IMR-90 (cell line): ENCODE measurements around the gene MTAP. TPM values are rescaled to one million over a fixed set of nuclear protein-coding genes. Genes with fewer than 3 reads are reported as not detected.

Experiments
- ATAC-seq: fragments of 200-7000 bp; cut with Tn5 transposase; 2 replicates; pipeline ENCODE4 v1.9.1; 2020; ENCODE audit warnings: low read depth, mild to moderate bottlenecking, moderate library complexity
- BruUV-seq: library from RNA; stranded (reverse); fragments of 400-500 nt; replicated peaks from 2 replicates; lab custom pipeline; 2021; lab: Mats Ljungman, UMichigan
- CTCF ChIA-PET: fragments of 300-600 bp; formaldehyde crosslinking; extraction: SDS; loops from one replicate; lab custom pipeline; 2021; ENCODE audit warnings: antibody characterized with exemption; lab: Yijun Ruan, JAX
- POLR2A ChIA-PET: fragments of 300-600 bp; sonication (Branson Sonifier 250); formaldehyde crosslinking; loops from one replicate; lab custom pipeline; 2022; ENCODE audit warnings: antibody characterized with exemption; ENCODE audit not compliant: unreplicated experiment; lab: Charles Lee
- DNase-seq: peaks from one replicate; pipeline ENCODE4 v3.0.0; 2013
- H2AFZ ChIP-seq: replicated peaks from 2 replicates; pipeline ENCODE3; 2013; ENCODE audit warnings: low read length, mild to moderate bottlenecking; ENCODE audit not compliant: poor library complexity
- H2AK5ac ChIP-seq: 2 replicates; pipeline ENCODE4 v1.6.1; 2013; ENCODE audit warnings: low read depth, low read length, inconsistent platforms
- H2AK9ac ChIP-seq: replicated peaks from 2 replicates; pipeline ENCODE3; 2013; ENCODE audit warnings: mild to moderate bottlenecking, low read depth, low read length, moderate library complexity; ENCODE audit not compliant: poor library complexity
- H2BK120ac ChIP-seq: 2 replicates; pipeline ENCODE4 v1.6.1; 2013; ENCODE audit warnings: low read depth, low read length, inconsistent platforms
- H2BK15ac ChIP-seq: 3 replicates; pipeline ENCODE4 v1.6.1; 2013; ENCODE audit warnings: low read depth, low read length, inconsistent platforms
- H2BK20ac ChIP-seq: 2 replicates; pipeline ENCODE4 v1.6.1; 2013; ENCODE audit warnings: low read depth, mild to moderate bottlenecking, inconsistent platforms, low read length, moderate library complexity
- H2BK5ac ChIP-seq: 2 replicates; pipeline ENCODE4 v1.6.1; 2013; ENCODE audit warnings: mild to moderate bottlenecking, low read depth, low read length, inconsistent platforms; ENCODE audit not compliant: poor library complexity, severe bottlenecking
- H3K14ac ChIP-seq: replicated peaks from 2 replicates; pipeline ENCODE4 v1.6.1; 2013; ENCODE audit warnings: low read depth, low read length, inconsistent platforms
- H3K18ac ChIP-seq: 2 replicates; pipeline ENCODE4 v1.6.1; 2013; ENCODE audit warnings: low read depth, low read length, control low read depth
- H3K23ac ChIP-seq: 2 replicates; pipeline ENCODE4 v1.6.1; 2013; ENCODE audit warnings: low read depth, low read length, inconsistent platforms
- H3K27ac ChIP-seq: 2 replicates; pipeline ENCODE4 v1.5.1; 2013; ENCODE audit warnings: mild to moderate bottlenecking, control low read depth, low read length; ENCODE audit not compliant: insufficient read depth
- H3K27me3 ChIP-seq: 2 replicates; pipeline ENCODE4 v1.6.1; 2013; ENCODE audit warnings: low read length; ENCODE audit not compliant: control insufficient read depth, insufficient read depth
- H3K36me3 ChIP-seq: 2 replicates; pipeline ENCODE4 v1.6.1; 2013; ENCODE audit warnings: low read length, mixed read lengths; ENCODE audit not compliant: control insufficient read depth, insufficient read depth
- H3K4ac ChIP-seq: 2 replicates; pipeline ENCODE4 v1.6.1; 2013; ENCODE audit warnings: low read depth, low read length, inconsistent platforms
- H3K4me1 ChIP-seq: 2 replicates; pipeline ENCODE4 v1.6.1; 2013; ENCODE audit warnings: low read length, mixed read lengths; ENCODE audit not compliant: control insufficient read depth, insufficient read depth
- H3K4me2 ChIP-seq: 2 replicates; pipeline ENCODE4 v1.6.1; 2013; ENCODE audit warnings: low read depth, mild to moderate bottlenecking, control low read depth, low read length, moderate library complexity
- H3K4me3 ChIP-seq: 2 replicates; pipeline ENCODE4 v1.5.1; 2013; ENCODE audit warnings: low read depth, mild to moderate bottlenecking, control low read depth, low read length, moderate library complexity; ENCODE audit not compliant: insufficient read depth
- H3K56ac ChIP-seq: 2 replicates; pipeline ENCODE4 v1.6.1; 2013; ENCODE audit warnings: low read length, inconsistent platforms; ENCODE audit not compliant: insufficient read depth; ENCODE audit errors: extremely low read depth
- H3K79me1 ChIP-seq, 2 experiments: 2 replicates each; pipeline ENCODE4 v1.6.1; 2013; ENCODE audit warnings: low read length in 2 of 2, inconsistent platforms in 1 of 2, low read depth in 1 of 2
- H3K9ac ChIP-seq: 2 replicates; pipeline ENCODE4 v1.6.1; 2013; ENCODE audit warnings: low read depth, low read length, control low read depth
- H3K9me1 ChIP-seq: 2 replicates; pipeline ENCODE4 v1.6.1; 2013; ENCODE audit warnings: low read length, inconsistent platforms; ENCODE audit not compliant: insufficient read depth
- H3K9me3 ChIP-seq: 2 replicates; pipeline ENCODE4 v1.6.1; 2013; ENCODE audit warnings: low read length; ENCODE audit not compliant: control insufficient read depth, insufficient read depth
- H4K20me1 ChIP-seq: 2 replicates; pipeline ENCODE4 v1.6.1; 2013; ENCODE audit warnings: low read length, inconsistent platforms; ENCODE audit not compliant: insufficient read depth
- H4K5ac ChIP-seq: 2 replicates; pipeline ENCODE4 v1.6.1; 2013; ENCODE audit warnings: mild to moderate bottlenecking, low read depth, low read length, control low read depth
- H4K8ac ChIP-seq, 2 experiments: 2 replicates each; pipeline ENCODE4 v1.6.1; 2013; ENCODE audit warnings: low read depth in 2 of 2, low read length in 2 of 2, control low read depth in 1 of 2, inconsistent platforms in 1 of 2
- H4K91ac ChIP-seq: 2 replicates; pipeline ENCODE4 v1.6.1; 2013; ENCODE audit warnings: low read depth, low read length, inconsistent platforms; ENCODE audit not compliant: insufficient read depth
- CEBPB ChIP-seq: IDR thresholded peaks from 2 replicates; pipeline ENCODE4 v1.6.1; 2012; ENCODE audit warnings: low read depth, low read length, improper control_type of control experiment
- CHD1 ChIP-seq: IDR thresholded peaks from 2 replicates; pipeline ENCODE4 v1.6.1; 2012; ENCODE audit warnings: low read depth, low read length, improper control_type of control experiment
- FOS ChIP-seq: fragments of 150-350 bp; IDR thresholded peaks from 2 replicates; pipeline ENCODE4 v1.6.1; 2016; ENCODE audit warnings: low read depth, low read length
- MAZ ChIP-seq: IDR thresholded peaks from 2 replicates; pipeline ENCODE4 v1.6.1; 2012; ENCODE audit warnings: low read depth, mild to moderate bottlenecking, low read length, improper control_type of control experiment, moderate library complexity, borderline replicate concordance
- NFE2L2 ChIP-seq: fragments of 150-350 bp; IDR thresholded peaks from 2 replicates; pipeline ENCODE4 v1.6.1; 2016; ENCODE audit warnings: low read depth, mild to moderate bottlenecking, low read length
- RAD21 ChIP-seq: IDR thresholded peaks from 2 replicates; pipeline ENCODE4 v1.6.1; 2012; ENCODE audit warnings: low read length, improper control_type of control experiment
- SMC3 ChIP-seq: fragments of 150-350 bp; IDR thresholded peaks from 2 replicates; pipeline ENCODE4 v1.6.1; 2016; ENCODE audit warnings: low read depth, mild to moderate bottlenecking, antibody characterized with exemption, low read length, moderate library complexity
- WGBS, 2 experiments: methylation state at CpG; one replicate each; pipeline versions ENCODE4 v1.1.5 to v1.1.7; 2013; ENCODE audit warnings: missing lambda C conversion rate in 2 of 2; ENCODE audit not compliant: insufficient read length in 1 of 2; ENCODE audit errors: extremely low coverage in 2 of 2; 5-methylcytosine and 5-hydroxymethylcytosine counted together
- dilution Hi-C: fragments of 300-500 bp; cut with HindIII; formaldehyde crosslinking; loops from one replicate; pipeline ENCODE4 v1.14.3; 2018; ENCODE audit warnings: low sequenced_read_pairs; ENCODE audit not compliant: unreplicated experiment
- in situ Hi-C: fragments of 300-500 bp; cut with MboI; formaldehyde crosslinking; loops from 3 replicates; pipeline ENCODE4 v1.14.3; 2019; ENCODE audit warnings: low sequenced_read_pairs, inconsistent platforms, mixed read lengths
- intact Hi-C: fragments of 100-400 bp; cut with micrococcal nuclease; formaldehyde crosslinking; loops from 2 replicates; pipeline ENCODE4 v1.10.0; 2022
- polyA plus RNA-seq, 3 experiments: library from polyadenylated mRNA; depleted of rRNA; stranded (reverse); fragments of >200 nt; gene quantifications; 2 replicates each; pipeline ENCODE4 v1.2.3, GENCODE V29; 2012; ENCODE audit warnings: low replicate concordance in 1 of 3
- total RNA-seq: library from RNA; depleted of rRNA; stranded (reverse); fragments of >200 nt; gene quantifications from 2 replicates; pipeline ENCODE4 v1.2.3, GENCODE V29; 2012

MTAP gene
- total and polyA plus RNA-seq, 2 of the 4 experiments (the other 2 are of a cell fraction) = 15.7 to 50.9 TPM

- H3K9me3 ChIP-seq = no peaks in the 10 kb centered on the region
- ChIA-PET CTCF (interaction anchor here (0.6 to 1.1 kb wide), 4 partner anchors 12 to 337 kb away, joined by 3 to 5 read pairs (median 3); no protein-coding TSS in a partner anchor), POLR2A (no interaction called here)
- peak overlapping the region; percentile 35; the same call in 1 of the 3 replicates for H2BK15ac ChIP-seq
- H4K8ac ChIP-seq = peak overlapping the region in 1 of 2 experiments; percentile 55; a peak in 2 of 4 replicates
- H3K4me2 ChIP-seq = peak overlapping the region; percentile 78
- H3K14ac ChIP-seq = peak overlapping the region; percentile 71
- H2AFZ ChIP-seq = peak overlapping the region; percentile 69
- H3K9ac ChIP-seq = no peak overlapping the region
- peak; percentile 59; the same call in 1 of the 2 replicates for TF ChIP-seq FOS
- no peak for TF ChIP-seq SMC3
- no peak for TF ChIP-seq RAD21
- TF ChIP-seq MAZ = no peak
- TF ChIP-seq CHD1 = no peak
- TF ChIP-seq CEBPB = no peak; the same call in 1 of the 2 replicates
- 0 out of 2 replicates have a peak, but pooled peaks have one; percentile 5 for TF ChIP-seq NFE2L2
- no peak overlapping the region for H2AK9ac ChIP-seq
- no peaks in the 10 kb centered on the region for H4K20me1 ChIP-seq
- no peaks in the 10 kb centered on the region; a peak in 1 of 4 replicates for H3K79me1 ChIP-seq
- no peaks in the 10 kb centered on the region for H3K36me3 ChIP-seq
- H2BK5ac ChIP-seq = peak overlapping the region; percentile 92
- peak overlapping the region; percentile 73; the same call in 1 of the 2 replicates for H2BK120ac ChIP-seq
- peak; percentile 93 for ATAC-seq
- no peaks in the 10 kb centered on the region for H3K27me3 ChIP-seq
- no peak overlapping the region; the same call in 1 of the 2 replicates for H3K23ac ChIP-seq
- H3K9me1 ChIP-seq = peaks cover 3% of the 10 kb centered on the region; the same call in 1 of the 2 replicates
- peaks cover 10% of the 10 kb centered on the region for H3K4me1 ChIP-seq
- peak overlapping the region; percentile 75 for H4K5ac ChIP-seq
- peak; percentile 88 for DNase-seq
- dilution Hi-C loops = no loop called here
- WGBS, 2 experiments = no CpG with 5 or more reads among the region's 1 CpG
- H3K4ac ChIP-seq = peak overlapping the region; percentile 40; the same call in 1 of the 2 replicates
- intact Hi-C loops = no loop called here
- H3K4me3 ChIP-seq = peak overlapping the region; percentile 11; the same call in 1 of the 2 replicates
- in situ Hi-C loops = loop anchor here (10.0 kb wide), 1 partner anchor 176 kb away; no protein-coding TSS in a partner anchor
- H2AK5ac ChIP-seq = no peak overlapping the region
- H3K27ac ChIP-seq = peak overlapping the region; percentile 38; the same call in 1 of the 2 replicates
- H3K18ac ChIP-seq = peak overlapping the region; percentile 78; the same call in 1 of the 2 replicates
- peak overlapping the region; percentile 35; the same call in 1 of the 2 replicates for H2BK20ac ChIP-seq
- BruUV-seq = no TSS peak
- no peak overlapping the region for H3K56ac ChIP-seq
- peak overlapping the region; percentile 14; the same call in 1 of the 2 replicates for H4K91ac ChIP-seq
Measured at GRCh38 chr9:21770871-21771560, 31.4 kb upstream of the MTAP start.
